Right ventricle myocardium inferior (tissue), 1 donor: ENCODE results near the gene RBPJL. TPM values are rescaled to one million over a fixed set of nuclear protein-coding genes. Genes with fewer than 3 reads are reported as not detected.

Experiments
- total RNA-seq: library from RNA; stranded (reverse); fragmentation: NEBNext Ultra II Directional; extraction: Animal tissue kit (Norgen Biotek cat#: 25700); gene quantifications from one replicate; pipeline ENCODE4 v1.2.1, GENCODE V29; 2021
- donor health status: DM: no; HTN: yes; CAD: no; lungs with severe emphysema.

Gene RBPJL
- total RNA-seq, 1 donor from 2014 or later: not detected

Other genes with a start within 250 kb of the RBPJL start
- gene KCNS1, start 205.7 kb upstream of the RBPJL start, total RNA-seq: not detected
- gene WFDC5, start 191.7 kb upstream of the RBPJL start, total RNA-seq: not detected
- not detected for gene WFDC12, start 182.4 kb upstream of the RBPJL start, total RNA-seq
- gene PI3, start 131.9 kb upstream of the RBPJL start, total RNA-seq: not detected
- gene SEMG1, start 99.8 kb upstream of the RBPJL start, total RNA-seq: not detected
- gene SEMG2, start 85.5 kb upstream of the RBPJL start, total RNA-seq: not detected
- 5.7 TPM for gene SLPI, start 52.3 kb upstream of the RBPJL start, total RNA-seq
- not detected for gene MATN4, start 1.5 kb downstream of the RBPJL start, total RNA-seq
- gene SDC4, start 41.6 kb downstream of the RBPJL start, total RNA-seq: 82.1 TPM
- gene SYS1, start 56.3 kb downstream of the RBPJL start, total RNA-seq: 21.9 TPM
- gene TP53TG5, start 71.5 kb downstream of the RBPJL start, total RNA-seq: 0.73 TPM
- gene DBNDD2, start 101.4 kb downstream of the RBPJL start, total RNA-seq: 364 TPM
- 114 TPM for gene PIGT, start 109.3 kb downstream of the RBPJL start, total RNA-seq
- gene WFDC2, start 162.9 kb downstream of the RBPJL start, total RNA-seq: 0.95 TPM
- not detected for gene SPINT3, start 208.8 kb downstream of the RBPJL start, total RNA-seq
- gene WFDC6, start 232.6 kb downstream of the RBPJL start, total RNA-seq: not detected
- not detected for gene EPPIN, start 240.6 kb downstream of the RBPJL start, total RNA-seq